ENCODE measurements around the gene FHL5. TPM values are rescaled to one million over a fixed set of nuclear protein-coding genes. Genes with fewer than 3 reads are reported as not detected.

FHL5 gene
- total RNA-seq, result not detected in 2 replicates

DNA sequence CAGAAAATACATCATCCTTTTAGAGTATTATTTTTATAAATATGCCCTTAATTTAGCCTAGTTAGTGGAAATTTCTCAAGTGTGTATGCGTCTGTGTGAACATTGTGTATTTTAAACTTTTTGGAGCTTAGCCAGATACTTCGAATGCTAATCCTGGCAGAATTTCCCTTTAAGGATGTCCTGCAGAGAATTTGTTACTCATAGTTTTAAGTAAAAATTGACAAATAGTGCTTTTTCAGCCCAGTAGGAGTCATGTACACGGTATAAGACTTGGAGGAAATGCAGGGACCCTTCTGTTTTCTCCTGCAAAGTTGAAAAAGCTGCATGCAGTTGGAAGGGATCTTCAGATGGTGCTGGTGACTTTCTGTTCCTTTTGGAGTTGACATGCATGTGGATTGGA, at the start of gene FHL5:
TSS of gene FHL5 (plus strand) at position 243 of the 400 bp plus-strand sequence. CDS start 40,486 bp downstream, outside the sequence.

DNA sequence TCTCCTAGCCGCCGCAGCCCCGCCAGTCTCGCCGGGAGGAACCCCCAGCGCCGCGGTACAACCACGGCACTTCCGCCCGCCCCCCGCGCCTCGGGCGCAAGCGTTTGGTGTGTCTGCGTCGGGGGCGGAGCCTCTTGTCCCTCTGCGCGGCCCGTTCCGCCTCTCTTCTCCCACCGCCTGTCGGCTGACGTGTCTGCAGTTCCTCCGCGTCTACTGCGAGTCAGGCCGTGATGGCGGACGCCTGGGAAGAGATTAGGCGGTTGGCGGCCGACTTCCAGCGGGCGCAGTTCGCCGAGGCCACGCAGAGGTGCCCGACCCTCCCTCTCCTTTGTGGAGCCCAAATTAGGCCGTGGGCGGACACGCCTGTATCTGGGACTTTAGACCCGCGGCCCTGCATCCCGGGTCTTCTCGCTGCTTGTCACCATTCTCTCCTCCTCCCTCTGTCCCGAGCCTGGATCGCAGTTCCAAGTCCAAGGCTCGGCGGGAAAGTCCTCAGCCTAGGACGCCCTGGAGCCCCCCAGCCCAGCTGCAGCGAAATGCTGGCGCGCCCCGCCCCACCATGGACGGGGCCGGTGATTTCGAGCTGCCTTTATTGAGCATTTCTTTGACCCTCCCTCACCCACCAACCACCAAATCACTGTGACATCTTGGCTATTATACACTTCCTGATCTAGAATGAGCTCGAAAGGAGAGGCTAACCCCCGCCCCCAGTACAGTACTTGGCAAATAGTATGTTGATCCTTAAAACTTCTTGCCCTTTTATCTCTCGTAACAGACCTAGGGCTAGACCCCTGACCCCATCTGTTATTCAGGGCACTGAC, 41.1 kb upstream of the FHL5 start, which contains the start of gene UFL1:
TSS of gene UFL1 (plus strand) at position 163 of the 821 bp plus-strand sequence. CDS start at position 231, 68 bp downstream.

Other genes with a start within 250 kb of the FHL5 start
- gene UFL1, start 41.3 kb upstream of the FHL5 start, total RNA-seq, result 10.9 and 13.3 TPM in 2 replicates

Data from mesangial cell (primary cell).